Keratinocyte (primary cell): ENCODE results near the gene COG5.

ENCODE experiments used
- EZH2 ChIP-seq: IDR thresholded peaks from one replicate; pipeline ENCODE4 v1.6.1; 2012; ENCODE audit warnings: inconsistent platforms, mild to moderate bottlenecking, low read length, moderate library complexity
- TF ChIP-seq, protein P1 (sequence below), 3 experiments: IDR thresholded peaks in 1 of 3; conservative IDR thresholded peaks in 1 of 3; optimal IDR thresholded peaks in 1 of 3; 2 replicates in 2 of 3; 3 replicates in 1 of 3; pipeline versions ENCODE3 to v1.5.1; 2011; ENCODE audit warnings: low read length in 3 of 3, mild to moderate bottlenecking in 3 of 3, moderate library complexity in 2 of 3, control low read depth in 1 of 3, inconsistent platforms in 1 of 3; ENCODE audit not compliant: insufficient read depth in 2 of 3; ENCODE audit errors: extremely low read depth in 1 of 3

GRCh38 chr7:107560898-107561516 is 2.7 kb downstream of the COG5 start:
- TF ChIP-seq, protein P1, sequence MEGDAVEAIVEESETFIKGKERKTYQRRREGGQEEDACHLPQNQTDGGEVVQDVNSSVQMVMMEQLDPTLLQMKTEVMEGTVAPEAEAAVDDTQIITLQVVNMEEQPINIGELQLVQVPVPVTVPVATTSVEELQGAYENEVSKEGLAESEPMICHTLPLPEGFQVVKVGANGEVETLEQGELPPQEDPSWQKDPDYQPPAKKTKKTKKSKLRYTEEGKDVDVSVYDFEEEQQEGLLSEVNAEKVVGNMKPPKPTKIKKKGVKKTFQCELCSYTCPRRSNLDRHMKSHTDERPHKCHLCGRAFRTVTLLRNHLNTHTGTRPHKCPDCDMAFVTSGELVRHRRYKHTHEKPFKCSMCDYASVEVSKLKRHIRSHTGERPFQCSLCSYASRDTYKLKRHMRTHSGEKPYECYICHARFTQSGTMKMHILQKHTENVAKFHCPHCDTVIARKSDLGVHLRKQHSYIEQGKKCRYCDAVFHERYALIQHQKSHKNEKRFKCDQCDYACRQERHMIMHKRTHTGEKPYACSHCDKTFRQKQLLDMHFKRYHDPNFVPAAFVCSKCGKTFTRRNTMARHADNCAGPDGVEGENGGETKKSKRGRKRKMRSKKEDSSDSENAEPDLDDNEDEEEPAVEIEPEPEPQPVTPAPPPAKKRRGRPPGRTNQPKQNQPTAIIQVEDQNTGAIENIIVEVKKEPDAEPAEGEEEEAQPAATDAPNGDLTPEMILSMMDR (optimal IDR thresholded peaks at IDR 0.05 in 1 of 3, IDR thresholded peaks at IDR 0.05 in 1 of 3, conservative IDR thresholded peaks at IDR 0.05 in 1 of 3; ENCODE audit: extremely low read depth in 1 of 3, insufficient read depth in 2 of 3, low read length in 3 of 3) = no peak
- no peak for TF ChIP-seq EZH2
